HepG2 (cell line): ENCODE data around the gene KLHL33. TPM values are rescaled to one million over a fixed set of nuclear protein-coding genes. Genes with fewer than 3 reads are reported as not detected.
A peak's percentile ranks its signal among the peaks of the same experiment; 100 is the strongest.

ENCODE experiments used
- ARNT ChIP-seq: fragments of 450-650 bp; IDR thresholded peaks from 2 replicates; pipeline ENCODE4 v1.6.1; 2017
- CTCF ChIP-seq: sonication (generic); formaldehyde crosslinking; IDR thresholded peaks from 2 replicates; pipeline ENCODE4 v1.5.0; 2020; ENCODE audit warnings: mild to moderate bottlenecking, missing genetic modification reagents, moderate library complexity
- DNMT1 ChIP-seq: sonication (generic); formaldehyde crosslinking; IDR thresholded peaks from 2 replicates; pipeline ENCODE4 v1.5.1; 2020; ENCODE audit warnings: mild to moderate bottlenecking, missing genetic modification reagents
- FOSL2 ChIP-seq: sonication (generic); formaldehyde crosslinking; IDR thresholded peaks from 2 replicates; pipeline ENCODE4 v1.4.0; 2020; ENCODE audit warnings: missing genetic modification reagents
- IKZF4 ChIP-seq: sonication (generic); formaldehyde crosslinking; IDR thresholded peaks from 2 replicates; pipeline ENCODE4 v1.5.1; 2020; ENCODE audit warnings: borderline replicate concordance, mild to moderate bottlenecking, low read depth, missing genetic modification reagents; ENCODE audit errors: not compliant biosample characterization
- MLXIP ChIP-seq: sonication (generic); formaldehyde crosslinking; IDR thresholded peaks from 2 replicates; pipeline ENCODE4 v1.9.0; 2021; ENCODE audit warnings: missing genetic modification reagents, borderline replicate concordance
- PBX2 ChIP-seq: IDR thresholded peaks from 2 replicates; pipeline ENCODE4 v1.6.1; 2016; ENCODE audit warnings: control low read depth
- REXO4 ChIP-seq: sonication (generic); formaldehyde crosslinking; IDR thresholded peaks from 2 replicates; pipeline ENCODE4 v1.8.0; 2022; ENCODE audit warnings: missing genetic modification reagents, mild to moderate bottlenecking, borderline replicate concordance
- SIX1 ChIP-seq: sonication (generic); formaldehyde crosslinking; IDR thresholded peaks from 2 replicates; pipeline ENCODE4 v1.4.0; 2020; ENCODE audit warnings: missing genetic modification reagents, borderline replicate concordance
- SMAD3 ChIP-seq: sonication (generic); formaldehyde crosslinking; IDR thresholded peaks from 2 replicates; pipeline ENCODE4 v1.4.0; 2020; ENCODE audit warnings: missing genetic modification reagents
- SNAPC2 ChIP-seq: sonication (generic); formaldehyde crosslinking; IDR thresholded peaks from 2 replicates; pipeline ENCODE4 v1.8.1; 2022; ENCODE audit warnings: mild to moderate bottlenecking, missing genetic modification reagents
- STAT6 ChIP-seq: sonication (generic); formaldehyde crosslinking; IDR thresholded peaks from 2 replicates; pipeline ENCODE4 v1.4.0; 2020; ENCODE audit warnings: missing genetic modification reagents, mild to moderate bottlenecking, borderline replicate concordance
- ZFP36L2 ChIP-seq: sonication (generic); formaldehyde crosslinking; IDR thresholded peaks from 2 replicates; pipeline ENCODE4 v1.4.0; 2020; ENCODE audit warnings: missing genetic modification reagents
- ZFY ChIP-seq: sonication (generic); formaldehyde crosslinking; IDR thresholded peaks from 2 replicates; pipeline ENCODE4 v1.4.0; 2020; ENCODE audit warnings: missing genetic modification reagents
- ZIK1 ChIP-seq: sonication (generic); formaldehyde crosslinking; IDR thresholded peaks from 2 replicates; pipeline ENCODE4 v1.5.0; 2020; ENCODE audit warnings: mild to moderate bottlenecking, low read depth, missing genetic modification reagents, borderline replicate concordance
- ZNF121 ChIP-seq: sonication (generic); formaldehyde crosslinking; IDR thresholded peaks from 2 replicates; pipeline ENCODE4 v1.5.0; 2020; ENCODE audit warnings: mild to moderate bottlenecking, missing genetic modification reagents
- ZNF331 ChIP-seq: sonication (generic); formaldehyde crosslinking; IDR thresholded peaks from 2 replicates; pipeline ENCODE4 v1.4.0; 2020; ENCODE audit warnings: missing genetic modification reagents
- ZNF670 ChIP-seq: sonication (generic); formaldehyde crosslinking; IDR thresholded peaks from 2 replicates; pipeline ENCODE4 v1.8.0; 2022; ENCODE audit warnings: mild to moderate bottlenecking, missing genetic modification reagents, borderline replicate concordance
- ZNF737 ChIP-seq: sonication (generic); formaldehyde crosslinking; IDR thresholded peaks from 2 replicates; pipeline ENCODE4 v1.5.0; 2020; ENCODE audit warnings: missing genetic modification reagents, mild to moderate bottlenecking, borderline replicate concordance
- ZNF749 ChIP-seq: sonication (generic); formaldehyde crosslinking; IDR thresholded peaks from 2 replicates; pipeline ENCODE4 v1.8.0; 2022; ENCODE audit warnings: mild to moderate bottlenecking, missing genetic modification reagents, moderate library complexity, borderline replicate concordance
- ZSCAN29 ChIP-seq: sonication (generic); formaldehyde crosslinking; conservative IDR thresholded peaks from 2 replicates; pipeline ENCODE4 v1.4.0; 2020; ENCODE audit warnings: mild to moderate bottlenecking, missing genetic modification reagents
- polyA plus RNA-seq, 8 experiments: library from polyadenylated mRNA; depleted of rRNA in 3 of 8; stranded (reverse) in 7 of 8; unstranded in 1 of 8; fragments of >200 nt; fragmentation: Illumina TruSeq in 4 of 8; extraction: Trizol in 4 of 8; gene quantifications; 2 replicates each; pipeline versions ENCODE4 v1.2.1 to v1.2.3, GENCODE V29; 2011 to 2016; ENCODE audit warnings: low read depth in 4 of 8, missing spikeins in 1 of 8, mixed read lengths in 1 of 8; ENCODE audit not compliant: insufficient read depth in 1 of 8
- total RNA-seq, 5 experiments: library from RNA; depleted of rRNA; stranded (reverse); fragments of >200 nt; fragmentation: Illumina TruSeq; extraction: Trizol; gene quantifications; 2 replicates each; pipeline ENCODE4 v1.2.3, GENCODE V29; 2016; ENCODE audit warnings: low read depth in 1 of 5

Gene KLHL33
- total and polyA plus RNA-seq, 2 of the 13 experiments (the other 11 are each of a cell fraction or from before 2014, with no cell fraction given), result not detected

GRCh38 chr14:20412876-20413743, 22.9 kb downstream of the KLHL33 start, which contains the start of gene TEP1 (continued):
- TF ChIP-seq PBX2 (CRISPR knock-in tag) (no peak), REXO4 (CRISPR knock-in tag) (no peak), CTCF (CRISPR knock-in tag) (peak; percentile 35), ZFP36L2 (no peak), SIX1 (CRISPR knock-in tag) (no peak), ZNF749 (CRISPR knock-in tag) (0 out of 2 replicates have a peak, but pooled peaks have one; percentile 56), ZNF670 (CRISPR knock-in tag) (0 out of 2 replicates have a peak, but pooled peaks have one; percentile 57), STAT6 (CRISPR knock-in tag) (no peak; the same call in 1 of the 2 replicates), ZFY (peak; percentile 60), DNMT1 (CRISPR knock-in tag) (no peak), ZIK1 (no peak), SNAPC2 (CRISPR knock-in tag) (peak; percentile 63; the same call in 1 of the 2 replicates), MLXIP (CRISPR knock-in tag) (peak; percentile 42; the same call in 1 of the 2 replicates), ZNF737 (CRISPR knock-in tag) (peak; percentile 99), ARNT (no peak), ZSCAN29 (peak; percentile 88), ZNF331 (peak; percentile 61; the same call in 1 of the 2 replicates), IKZF4 (CRISPR knock-in tag) (peak; percentile 40), ZNF121 (CRISPR knock-in tag) (no peak), SMAD3 (peak; percentile 85; the same call in 1 of the 2 replicates), FOSL2 (no peak; the same call in 1 of the 2 replicates)
